K562 (cell line): ENCODE results near the gene GABRB1. TPM values are rescaled to one million over a fixed set of nuclear protein-coding genes. Genes with fewer than 3 reads are reported as not detected.

Experiments
- ATAC-seq: fragments of 200-7000 bp; cut with Tn5 transposase; 3 replicates; pipeline ENCODE4 v1.9.1; 2020; ENCODE audit warnings: moderate library complexity
- BruUV-seq: library from RNA; stranded (reverse); fragments of 400-500 nt; replicated peaks from 2 replicates; lab custom pipeline; 2021; lab: Mats Ljungman, UMichigan
- CTCF ChIA-PET: fragments of 300-600 bp; formaldehyde crosslinking; extraction: SDS; loops from one replicate; lab custom pipeline; 2021; ENCODE audit warnings: low intra/inter-chr PET ratio; lab: Yijun Ruan, JAX
- POLR2A ChIA-PET: fragments of 300-600, 350-650 bp; sonication (Branson Sonifier 250); formaldehyde crosslinking; extraction: SDS; loops from one replicate; lab custom pipeline; 2021; ENCODE audit warnings: antibody characterized with exemption, inconsistent platforms; lab: Yijun Ruan, JAX
- DNase-seq, 4 experiments: peaks; one replicate each; pipeline versions ENCODE4 v3.0.0 to v3.0.0-alpha.2; 2011 to 2018; ENCODE audit warnings: low spot score in 3 of 4, mixed read lengths in 3 of 4; ENCODE audit errors: extremely low read depth in 1 of 4
- FAIRE-seq: peaks from 2 replicates; lab custom pipeline; 2011; peaks lifted over from hg19 to GRCh38; lab: Jason Lieb, UNC
- H2AFZ ChIP-seq: 2 replicates; pipeline ENCODE4 v1.6.0; 2011; ENCODE audit warnings: low read depth, low read length, control low read depth, inconsistent platforms
- H3K27ac ChIP-seq: fragments of 200-600 bp; 3 replicates; pipeline ENCODE4 v1.8.0; 2011; ENCODE audit warnings: low read depth, mild to moderate bottlenecking, control low read depth, inconsistent platforms, low read length, moderate library complexity, mixed read lengths; ENCODE audit errors: extremely low read depth
- H3K27me3 ChIP-seq, 2 experiments: fragments of 300-600 bp in 1 of 2; 2 replicates in 1 of 2; 3 replicates in 1 of 2; pipeline versions ENCODE4 v1.6.0 to v1.8.0; 2011; ENCODE audit warnings: inconsistent platforms in 2 of 2, low read length in 2 of 2, mild to moderate bottlenecking in 1 of 2, mixed read lengths in 1 of 2, moderate library complexity in 1 of 2; ENCODE audit not compliant: control insufficient read depth in 2 of 2, insufficient read depth in 2 of 2
- H3K36me3 ChIP-seq: fragments of 300-600 bp; 3 replicates; pipeline ENCODE4 v1.8.0; 2011; ENCODE audit warnings: mild to moderate bottlenecking, low read length, inconsistent platforms; ENCODE audit not compliant: control insufficient read depth, insufficient read depth
- H3K4me1 ChIP-seq, 2 experiments: fragments of 200-600 bp in 1 of 2; replicated peaks in 1 of 2; 2 replicates in 1 of 2; 3 replicates in 1 of 2; pipeline versions ENCODE4 v1.5.1 to v1.8.0; 2011; ENCODE audit warnings: inconsistent platforms in 2 of 2, low read length in 2 of 2, mild to moderate bottlenecking in 1 of 2, mixed read lengths in 1 of 2, moderate library complexity in 1 of 2; ENCODE audit not compliant: control insufficient read depth in 2 of 2, insufficient read depth in 2 of 2
- H3K4me2 ChIP-seq: 2 replicates; pipeline ENCODE4 v1.6.1; 2011; ENCODE audit warnings: low read length, control low read depth, inconsistent platforms, mixed read lengths; ENCODE audit not compliant: insufficient read depth
- H3K4me3 ChIP-seq: fragments of 200-600 bp; sonication (generic), shearing (Covaris generic); 2 replicates; pipeline ENCODE4 v1.5.1; 2016; ENCODE audit warnings: control low read depth, inconsistent platforms
- H3K79me2 ChIP-seq: fragments of 200-600 bp; 3 replicates; pipeline ENCODE4 v1.8.0; 2011; ENCODE audit warnings: low read length, inconsistent platforms; ENCODE audit not compliant: control insufficient read depth, insufficient read depth
- H3K9ac ChIP-seq, 2 experiments: 2 replicates each; pipeline versions ENCODE4 v1.6.0 to v1.6.1; 2011; ENCODE audit warnings: low read depth in 2 of 2, low read length in 2 of 2, control low read depth in 1 of 2, inconsistent platforms in 1 of 2, mild to moderate bottlenecking in 1 of 2, mixed read lengths in 1 of 2; ENCODE audit not compliant: insufficient read depth in 1 of 2
- H3K9me1 ChIP-seq: one replicate; pipeline ENCODE4 v1.6.0; 2011; ENCODE audit warnings: inconsistent platforms, mild to moderate bottlenecking, low read length, moderate library complexity; ENCODE audit not compliant: control insufficient read depth, insufficient read depth
- H3K9me3 ChIP-seq: replicated peaks from 2 replicates; pipeline ENCODE4 v1.5.1; 2011; ENCODE audit warnings: low read depth, low read length, inconsistent platforms; ENCODE audit not compliant: control insufficient read depth, insufficient read depth
- H4K20me1 ChIP-seq: replicated peaks from 2 replicates; pipeline ENCODE4 v1.6.1; 2011; ENCODE audit warnings: low read length, inconsistent platforms, mixed read lengths; ENCODE audit not compliant: control insufficient read depth, insufficient read depth
- BCL6 ChIP-seq: fragments of 250-450 bp; sonication (Bioruptor Pico); IDR thresholded peaks from 2 replicates; pipeline ENCODE4 v1.4.0; 2020
- E2F4 ChIP-seq: sonication (generic); formaldehyde crosslinking; IDR thresholded peaks from 2 replicates; pipeline ENCODE4 v1.8.0; 2022; ENCODE audit warnings: mild to moderate bottlenecking, low read depth, missing genetic modification reagents
- KDM5B ChIP-seq: fragments of 200-600 bp; sonication (generic); IDR thresholded peaks from 2 replicates; pipeline ENCODE4 v1.6.1; 2012; ENCODE audit warnings: low read depth, mild to moderate bottlenecking, moderate library complexity, low read length, control low read depth, inconsistent platforms; ENCODE audit not compliant: insufficient replicate concordance
- MTA1 ChIP-seq: fragments of 450-650 bp; IDR thresholded peaks from 2 replicates; pipeline ENCODE4 v1.6.1; 2017; ENCODE audit warnings: borderline replicate concordance
- MTA3 ChIP-seq: fragments of 450-650 bp; formaldehyde crosslinking; IDR thresholded peaks from 2 replicates; pipeline ENCODE4 v1.6.1; 2017; ENCODE audit warnings: mild to moderate bottlenecking, borderline replicate concordance
- NCOA1 ChIP-seq: fragments of 450-650 bp; IDR thresholded peaks from 2 replicates; pipeline ENCODE4 v1.6.1; 2016; ENCODE audit warnings: low read depth
- TFE3 ChIP-seq: fragments of 450-650 bp; formaldehyde crosslinking; IDR thresholded peaks from 2 replicates; pipeline ENCODE4 v1.4.0; 2020; ENCODE audit warnings: mild to moderate bottlenecking, mixed read lengths
- ZBTB2 ChIP-seq: fragments of 450-650 bp; IDR thresholded peaks from 2 replicates; pipeline ENCODE4 v1.6.1; 2016; ENCODE audit warnings: antibody characterized with exemption
- ZNF12 ChIP-seq: sonication (generic); formaldehyde crosslinking; IDR thresholded peaks from 2 replicates; pipeline ENCODE4 v1.4.0; 2020; ENCODE audit warnings: mild to moderate bottlenecking, missing genetic modification reagents
- ZNF253 ChIP-seq: fragments of 250-450 bp; sonication (Bioruptor Pico); conservative IDR thresholded peaks from 2 replicates; pipeline ENCODE4 v1.6.1; 2021; ENCODE audit warnings: mild to moderate bottlenecking
- WGBS: fragments of 100-300 bp; shearing (Covaris generic); methylation state at CpG from one replicate; pipeline ENCODE4 v1.1.6; 2016; ENCODE audit warnings: low coverage, mixed read lengths; ENCODE audit not compliant: insufficient coverage; ENCODE audit errors: missing lambda C conversion rate; 5-methylcytosine and 5-hydroxymethylcytosine counted together
- in situ Hi-C: fragments of 300-500 bp; cut with MboI; formaldehyde crosslinking; loops from 4 replicates; pipeline ENCODE4 v1.15.0; 2018; ENCODE audit warnings: inconsistent platforms, mixed read lengths
- intact Hi-C: fragments of 100-400 bp; cut with micrococcal nuclease; formaldehyde crosslinking; loops from 2 replicates; pipeline ENCODE4 v1.14.2; 2022
- polyA plus RNA-seq, 8 experiments: library from polyadenylated mRNA; depleted of rRNA in 4 of 8; stranded (reverse) in 5 of 8; unstranded in 3 of 8; fragments of >200 nt; fragmentation: Nextera tagmentation in 2 of 8; fragmentation: Illumina TruSeq in 1 of 8; extraction: Ambion mirVana in 2 of 8; extraction: Trizol in 1 of 8; gene quantifications; 2 replicates each; pipeline versions ENCODE4 v1.2.1 to v1.2.3, GENCODE V29; 2011 to 2014; ENCODE audit warnings: inconsistent platforms in 1 of 8, missing spikeins in 1 of 8
- total RNA-seq, 7 experiments: library from RNA; depleted of rRNA in 6 of 7; stranded (reverse); fragments of >200 nt in 6 of 7; fragmentation: Illumina TruSeq in 2 of 7; extraction: Trizol in 2 of 7; gene quantifications; 2 replicates each; pipeline versions ENCODE4 v1.2.1 to v1.2.3, GENCODE V29; 2011 to 2021; ENCODE audit warnings: low replicate concordance in 1 of 7
- TF ChIP-seq, protein P1 (sequence below): fragments of 250-450 bp; sonication (Bioruptor Pico); IDR thresholded peaks from 2 replicates; pipeline ENCODE4 v1.8.0; 2022; ENCODE audit warnings: inconsistent platforms

The GABRB1 gene
- total and polyA plus RNA-seq, 9 of the 15 experiments (the other 6 are each of a cell fraction or from before 2014, with no cell fraction given) = not detected

- no TSS peak for BruUV-seq
- FAIRE-seq (no peak), DNase-seq (no peak), ATAC-seq (no peak)
- intact Hi-C loops (no loop called here), in situ Hi-C loops (no loop called here)
- Histone ChIP-seq H3K27ac (no peak overlapping the region), H3K4me3 (no peak overlapping the region), H3K27me3 (no peaks in the 10 kb centered on the region), H3K9me3 (no peaks in the 10 kb centered on the region), H3K4me2 (no peak overlapping the region), H3K9me1 (no peaks in the 10 kb centered on the region), H4K20me1 (no peaks in the 10 kb centered on the region), H3K4me1 (no peaks in the 10 kb centered on the region), H3K9ac (no peak overlapping the region), H3K36me3 (no peaks in the 10 kb centered on the region), H3K79me2 (no peaks in the 10 kb centered on the region), H2AFZ (no peak overlapping the region)
- TF ChIP-seq MTA1 (no peak), TFE3 (CRISPR knock-in tag) (peak; percentile 58; the same call in 1 of the 2 replicates)
- ChIA-PET CTCF (no interaction called here), POLR2A (no interaction called here)
- 0% methylated on average over 3 of the region's 3 CpGs for WGBS
Observed at GRCh38 chr4:47155919-47156318, 124.6 kb downstream of the GABRB1 start.

- intact Hi-C loops (no loop called here), in situ Hi-C loops (no loop called here)
- Histone ChIP-seq H3K4me1 (no peaks in the 10 kb centered on the region), H3K27ac (no peak overlapping the region), H2AFZ (no peak overlapping the region), H3K36me3 (no peaks in the 10 kb centered on the region), H3K27me3 (no peaks in the 10 kb centered on the region), H4K20me1 (no peaks in the 10 kb centered on the region), H3K9ac (no peak overlapping the region), H3K9me3 (no peaks in the 10 kb centered on the region), H3K9me1 (no peaks in the 10 kb centered on the region), H3K4me2 (no peak overlapping the region), H3K79me2 (no peaks in the 10 kb centered on the region), H3K4me3 (no peak overlapping the region)
- BruUV-seq = no TSS peak
- 2% methylated on average over 3 of the region's 3 CpGs for WGBS
- ChIA-PET POLR2A (no interaction called here), CTCF (no interaction called here)
- no peak for DNase-seq
- no peak for FAIRE-seq
- no peak for ATAC-seq
- TF ChIP-seq E2F4 (CRISPR knock-in tag) (no peak), ZBTB2 (no peak), KDM5B (no peak), MTA3 (no peak), ZNF253 (CRISPR knock-in tag) (no peak), BCL6 (CRISPR knock-in tag) (no peak), ZNF12 (CRISPR knock-in tag) (no peak), NCOA1 (no peak)
- TF ChIP-seq, protein P1, sequence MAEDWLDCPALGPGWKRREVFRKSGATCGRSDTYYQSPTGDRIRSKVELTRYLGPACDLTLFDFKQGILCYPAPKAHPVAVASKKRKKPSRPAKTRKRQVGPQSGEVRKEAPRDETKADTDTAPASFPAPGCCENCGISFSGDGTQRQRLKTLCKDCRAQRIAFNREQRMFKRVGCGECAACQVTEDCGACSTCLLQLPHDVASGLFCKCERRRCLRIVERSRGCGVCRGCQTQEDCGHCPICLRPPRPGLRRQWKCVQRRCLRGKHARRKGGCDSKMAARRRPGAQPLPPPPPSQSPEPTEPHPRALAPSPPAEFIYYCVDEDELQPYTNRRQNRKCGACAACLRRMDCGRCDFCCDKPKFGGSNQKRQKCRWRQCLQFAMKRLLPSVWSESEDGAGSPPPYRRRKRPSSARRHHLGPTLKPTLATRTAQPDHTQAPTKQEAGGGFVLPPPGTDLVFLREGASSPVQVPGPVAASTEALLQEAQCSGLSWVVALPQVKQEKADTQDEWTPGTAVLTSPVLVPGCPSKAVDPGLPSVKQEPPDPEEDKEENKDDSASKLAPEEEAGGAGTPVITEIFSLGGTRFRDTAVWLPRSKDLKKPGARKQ (CRISPR knock-in tag) = no peak
Observed at GRCh38 chr4:47160095-47160494, 128.7 kb downstream of the GABRB1 start.
